ENCODE results near the gene WASHC2A.
"Not testable (repeated sequence)": the region's sequence is repeated elsewhere in the genome, so short reads cannot be mapped to it uniquely, and the experiment has no call there.

The WASHC2A gene

GRCh38 chr10:50152792-50153272 lies 85.1 kb downstream of the WASHC2A start:
- ChIA-PET POLR2A (no interaction called here), CTCF (no interaction called here)
- Histone ChIP-seq H3K36me3 (ENCODE audit: control insufficient read depth in 2 of 2, insufficient read depth in 1 of 2, low read length in 2 of 2) (no peaks in the 10 kb centered on the region), H3K9me3 (ENCODE audit: control insufficient read depth, insufficient read depth, low read depth, low read length) (no peaks in the 10 kb centered on the region), H3K4me1 (ENCODE audit: control insufficient read depth, insufficient read depth, low read length) (no peaks in the 10 kb centered on the region), H3K27ac (ENCODE audit: extremely low read depth, low read depth, low read length) (no peak overlapping the region), H3K4me3 (ENCODE audit: low read depth, low read length) (no peak overlapping the region)
- no peak for TF ChIP-seq ZNF704 (tag by site-specific recombination; IDR thresholded peaks at IDR 0.05)
- TF ChIP-seq ZSCAN30 (tag by site-specific recombination; IDR thresholded peaks at IDR 0.05): no peak
- no peak for TF ChIP-seq ZNF324 (tag by site-specific recombination; IDR thresholded peaks at IDR 0.05)
- TF ChIP-seq ZNF449 (tag by site-specific recombination; IDR thresholded peaks at IDR 0.05): no peak
- no peak for TF ChIP-seq ZBTB21 (tag by site-specific recombination; IDR thresholded peaks at IDR 0.05)
- TF ChIP-seq REST (tag by site-specific recombination; IDR thresholded peaks at IDR 0.05): no peak
- no peak for TF ChIP-seq YY2 (tag by site-specific recombination; IDR thresholded peaks at IDR 0.05)
- TF ChIP-seq ZNF654 (tag by site-specific recombination; IDR thresholded peaks at IDR 0.05; ENCODE audit: low read depth): no peak
- TF ChIP-seq ZNF239 (tag by site-specific recombination; IDR thresholded peaks at IDR 0.05): no peak
- TF ChIP-seq ZBTB8A (tag by site-specific recombination; IDR thresholded peaks at IDR 0.05): no peak
- TF ChIP-seq ZXDB (tag by site-specific recombination; IDR thresholded peaks at IDR 0.05): no peak
- TF ChIP-seq ZNF112 (tag by site-specific recombination; IDR thresholded peaks at IDR 0.05): no peak
- no peak for TF ChIP-seq ZNF580 (tag by site-specific recombination; IDR thresholded peaks at IDR 0.05)
- no peak for TF ChIP-seq ZNF776 (tag by site-specific recombination; IDR thresholded peaks at IDR 0.05; ENCODE audit: borderline replicate concordance)
- no peak for TF ChIP-seq ZNF16 (tag by site-specific recombination; IDR thresholded peaks at IDR 0.05; ENCODE audit: low read depth)

- H3K4me3 ChIP-seq (ENCODE audit: low read depth, low read length); CTCF ChIA-PET; H3K36me3 ChIP-seq (ENCODE audit: control insufficient read depth in 2 of 2, insufficient read depth in 1 of 2, low read length in 2 of 2); H3K27ac ChIP-seq (ENCODE audit: extremely low read depth, low read depth, low read length); H3K9me3 ChIP-seq (ENCODE audit: control insufficient read depth, insufficient read depth, low read depth, low read length); POLR2A ChIA-PET; H3K4me1 ChIP-seq (ENCODE audit: control insufficient read depth, insufficient read depth, low read length): not testable (repeated sequence)
These were observed 90.1 kb downstream of the WASHC2A start for GRCh38 chr10:50157868-50158267.

- H3K4me3 ChIP-seq (ENCODE audit: low read depth, low read length); POLR2A ChIA-PET; H3K36me3 ChIP-seq (ENCODE audit: control insufficient read depth in 2 of 2, insufficient read depth in 1 of 2, low read length in 2 of 2); CTCF ChIA-PET; H3K27ac ChIP-seq (ENCODE audit: extremely low read depth, low read depth, low read length); H3K4me1 ChIP-seq (ENCODE audit: control insufficient read depth, insufficient read depth, low read length); H3K9me3 ChIP-seq (ENCODE audit: control insufficient read depth, insufficient read depth, low read depth, low read length): not testable (repeated sequence)
These were observed 92.1 kb downstream of the WASHC2A start for GRCh38 chr10:50159856-50160255.

- POLR2A ChIA-PET, CTCF ChIA-PET: not testable (repeated sequence)
These were observed 97.3 kb downstream of the WASHC2A start for GRCh38 chr10:50165038-50165437.

GRCh38 chr10:50167833-50168232 lies 100.1 kb downstream of the WASHC2A start:
- H3K36me3 ChIP-seq (ENCODE audit: control insufficient read depth in 2 of 2, insufficient read depth in 1 of 2, low read length in 2 of 2); CTCF ChIA-PET; H3K9me3 ChIP-seq (ENCODE audit: control insufficient read depth, insufficient read depth, low read depth, low read length); H3K27ac ChIP-seq (ENCODE audit: extremely low read depth, low read depth, low read length); H3K4me1 ChIP-seq (ENCODE audit: control insufficient read depth, insufficient read depth, low read length); H3K4me3 ChIP-seq (ENCODE audit: low read depth, low read length); POLR2A ChIA-PET: not testable (repeated sequence)

More at GRCh38 chr10:50165038-50165437, 97.3 kb downstream of the WASHC2A start:
- not testable (repeated sequence) for H3K36me3 ChIP-seq (ENCODE audit: control insufficient read depth in 2 of 2, insufficient read depth in 1 of 2, low read length in 2 of 2); H3K9me3 ChIP-seq (ENCODE audit: control insufficient read depth, insufficient read depth, low read depth, low read length); H3K4me1 ChIP-seq (ENCODE audit: control insufficient read depth, insufficient read depth, low read length); H3K4me3 ChIP-seq (ENCODE audit: low read depth, low read length); H3K27ac ChIP-seq (ENCODE audit: extremely low read depth, low read depth, low read length)

- H3K4me1 ChIP-seq (ENCODE audit: control insufficient read depth, insufficient read depth, low read length); POLR2A ChIA-PET; H3K9me3 ChIP-seq (ENCODE audit: control insufficient read depth, insufficient read depth, low read depth, low read length); H3K4me3 ChIP-seq (ENCODE audit: low read depth, low read length); CTCF ChIA-PET; H3K27ac ChIP-seq (ENCODE audit: extremely low read depth, low read depth, low read length); H3K36me3 ChIP-seq (ENCODE audit: control insufficient read depth in 2 of 2, insufficient read depth in 1 of 2, low read length in 2 of 2): not testable (repeated sequence)
These were observed 101.8 kb downstream of the WASHC2A start for GRCh38 chr10:50169506-50169905.
